GM21825 (cell line): ENCODE measurements around the gene S100A4.

Experiments
- ATAC-seq: cut with Tn5 transposase; IDR thresholded peaks from one replicate; pipeline ENCODE4 v1.9.1; 2021; ENCODE audit warnings: mild to moderate bottlenecking, moderate library complexity; ENCODE audit not compliant: unreplicated experiment

The S100A4 gene

GRCh38 chr1:153548722-153549688, 3.4 kb upstream of the S100A4 start, which contains the start of gene S100A3:
S100A3 (minus strand) TSS chr1:153549258; CDS start chr1:153548485, 773 bp downstream.
- no peak for ATAC-seq

DNA sequence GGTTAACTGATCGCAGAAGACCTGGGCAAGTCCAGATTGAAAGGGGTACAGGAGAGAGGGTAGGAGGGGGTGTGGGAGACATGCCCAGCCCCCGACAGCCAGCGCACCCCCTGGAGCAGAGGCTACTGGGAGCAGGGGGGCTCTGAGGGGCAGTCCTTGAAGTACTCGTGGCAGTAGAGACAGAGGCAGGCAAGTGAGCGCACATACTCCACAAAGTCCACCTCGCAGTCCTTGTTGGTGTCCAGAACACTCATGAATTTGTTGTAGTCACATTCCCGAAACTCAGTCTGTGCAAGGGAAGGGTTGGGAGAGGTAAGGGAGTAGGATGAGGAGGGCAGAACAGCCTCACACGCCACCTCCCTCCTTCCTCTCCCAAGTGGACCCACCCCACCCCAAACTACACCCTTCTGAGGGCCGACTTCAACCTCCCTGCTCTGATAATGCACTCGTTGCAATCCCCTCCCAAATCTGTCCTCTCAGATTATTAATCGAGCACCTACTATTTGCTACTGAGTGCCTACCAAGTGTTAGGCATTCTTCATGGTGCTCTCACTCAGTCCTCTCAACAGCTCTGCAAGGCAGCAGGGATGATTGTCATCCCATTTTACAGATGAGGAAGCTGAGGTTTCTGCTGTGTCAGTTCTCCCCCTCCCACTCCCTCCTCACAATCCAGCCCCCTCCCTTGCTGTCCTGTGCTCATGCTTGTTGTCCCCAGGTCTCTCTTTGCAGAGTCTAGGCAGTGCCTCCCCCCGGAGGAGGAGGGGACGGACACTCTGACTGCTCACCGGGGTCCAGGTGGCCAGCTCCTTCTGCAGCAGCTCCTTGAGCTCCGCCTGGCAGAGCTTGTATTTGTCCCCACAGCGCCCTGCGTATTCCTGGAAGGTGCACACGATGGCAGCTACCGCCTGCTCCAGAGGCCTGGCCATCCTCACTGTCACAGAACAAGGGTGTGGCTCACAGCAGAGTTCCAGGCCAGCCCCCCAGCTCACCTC, 2.2 kb upstream of the S100A4 start:
- ATAC-seq: no peak

DNA sequence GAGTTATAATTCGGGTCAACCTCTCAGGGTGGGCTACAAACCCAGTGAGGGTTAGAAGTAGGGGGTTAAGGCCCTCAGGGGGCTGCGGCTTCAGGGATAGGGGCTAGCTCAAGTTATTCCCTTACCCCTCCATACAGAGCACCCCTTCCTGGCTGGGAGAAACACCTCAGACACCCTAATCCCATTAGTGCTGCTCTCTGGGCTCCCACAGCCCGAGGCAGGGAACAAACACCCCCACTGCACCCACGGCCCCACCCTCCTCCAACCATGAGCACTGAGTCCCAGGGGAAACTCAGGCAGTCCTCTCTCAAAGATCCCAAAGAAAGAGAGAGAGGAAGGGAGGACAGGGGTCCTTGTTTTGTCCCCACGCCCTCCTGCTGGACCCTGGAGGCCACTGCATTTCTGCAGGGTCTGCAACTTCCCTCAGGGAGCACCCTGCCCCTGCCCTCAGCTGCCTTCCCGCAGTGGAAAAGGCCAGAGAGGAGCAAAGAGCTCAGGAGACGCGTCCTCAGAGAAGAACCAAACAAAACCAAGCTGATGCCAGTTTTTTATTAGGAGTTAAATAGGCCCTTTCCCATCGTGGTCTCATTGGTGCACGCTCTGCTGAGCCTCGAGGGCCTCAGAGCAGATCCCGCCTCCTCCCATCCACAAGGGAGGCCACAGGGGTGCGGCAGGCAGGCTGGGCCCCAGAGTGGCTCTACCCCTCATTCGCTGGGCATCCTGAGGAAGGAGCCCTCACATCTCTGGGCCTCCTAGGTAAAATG, 1.4 kb upstream of the S100A4 start:
- no peak for ATAC-seq

DNA sequence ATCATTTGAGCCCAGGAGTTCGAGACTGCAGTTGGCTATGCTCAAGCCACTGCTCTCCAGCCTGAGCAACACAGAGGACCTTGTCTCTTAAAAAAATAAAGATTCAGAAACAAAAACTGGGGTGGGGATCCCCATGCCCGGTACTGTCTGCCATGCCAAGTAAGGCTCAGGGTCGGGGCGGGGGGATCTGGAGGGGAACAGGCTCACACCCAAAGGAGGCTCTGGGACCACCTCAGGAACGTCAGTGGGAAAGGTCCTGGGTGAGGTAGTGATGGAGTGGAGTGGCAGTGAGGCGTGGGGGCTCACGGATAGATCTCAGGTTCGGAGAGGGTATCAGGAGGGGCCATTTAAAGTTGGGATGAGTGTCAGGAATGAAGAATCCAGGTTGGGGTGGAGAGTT, 765 bp upstream of the S100A4 start:
- no peak for ATAC-seq

DNA sequence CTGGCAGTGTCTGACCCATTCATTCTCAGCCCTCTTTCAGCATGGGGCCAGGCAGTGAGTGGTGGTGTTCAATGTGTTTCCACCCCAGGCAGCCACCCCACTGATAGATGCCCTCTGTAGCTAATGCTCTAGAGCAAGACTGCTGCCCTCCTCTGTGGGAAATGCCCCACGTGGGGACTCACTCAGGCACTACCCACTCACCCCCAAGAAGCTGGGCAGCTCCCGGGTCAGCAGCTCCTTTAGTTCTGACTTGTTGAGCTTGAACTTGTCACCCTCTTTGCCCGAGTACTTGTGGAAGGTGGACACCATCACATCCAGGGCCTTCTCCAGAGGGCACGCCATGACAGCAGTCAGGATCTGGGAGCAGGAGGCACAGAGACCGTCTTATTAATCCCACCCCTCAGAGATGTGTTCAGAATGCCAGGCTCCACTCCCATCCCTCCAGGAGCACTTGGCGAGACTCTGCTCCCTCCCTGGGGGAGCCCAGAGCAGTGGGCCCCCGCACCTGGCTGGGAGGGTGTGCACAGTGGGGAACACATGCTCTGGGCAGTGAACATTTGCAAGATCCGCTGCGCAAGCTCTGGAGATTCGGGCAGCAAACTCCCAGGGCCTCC, 1.0 kb downstream of the S100A4 start:
- ATAC-seq: no peak

- ATAC-seq: no peak
Observed at GRCh38 chr1:153543736-153544135, 1.9 kb downstream of the S100A4 start.

GRCh38 chr1:153542956-153543711, 2.5 kb downstream of the S100A4 start:
- no peak for ATAC-seq

- ATAC-seq: no peak
Observed at GRCh38 chr1:153541641-153542590, 3.7 kb downstream of the S100A4 start.

DNA sequence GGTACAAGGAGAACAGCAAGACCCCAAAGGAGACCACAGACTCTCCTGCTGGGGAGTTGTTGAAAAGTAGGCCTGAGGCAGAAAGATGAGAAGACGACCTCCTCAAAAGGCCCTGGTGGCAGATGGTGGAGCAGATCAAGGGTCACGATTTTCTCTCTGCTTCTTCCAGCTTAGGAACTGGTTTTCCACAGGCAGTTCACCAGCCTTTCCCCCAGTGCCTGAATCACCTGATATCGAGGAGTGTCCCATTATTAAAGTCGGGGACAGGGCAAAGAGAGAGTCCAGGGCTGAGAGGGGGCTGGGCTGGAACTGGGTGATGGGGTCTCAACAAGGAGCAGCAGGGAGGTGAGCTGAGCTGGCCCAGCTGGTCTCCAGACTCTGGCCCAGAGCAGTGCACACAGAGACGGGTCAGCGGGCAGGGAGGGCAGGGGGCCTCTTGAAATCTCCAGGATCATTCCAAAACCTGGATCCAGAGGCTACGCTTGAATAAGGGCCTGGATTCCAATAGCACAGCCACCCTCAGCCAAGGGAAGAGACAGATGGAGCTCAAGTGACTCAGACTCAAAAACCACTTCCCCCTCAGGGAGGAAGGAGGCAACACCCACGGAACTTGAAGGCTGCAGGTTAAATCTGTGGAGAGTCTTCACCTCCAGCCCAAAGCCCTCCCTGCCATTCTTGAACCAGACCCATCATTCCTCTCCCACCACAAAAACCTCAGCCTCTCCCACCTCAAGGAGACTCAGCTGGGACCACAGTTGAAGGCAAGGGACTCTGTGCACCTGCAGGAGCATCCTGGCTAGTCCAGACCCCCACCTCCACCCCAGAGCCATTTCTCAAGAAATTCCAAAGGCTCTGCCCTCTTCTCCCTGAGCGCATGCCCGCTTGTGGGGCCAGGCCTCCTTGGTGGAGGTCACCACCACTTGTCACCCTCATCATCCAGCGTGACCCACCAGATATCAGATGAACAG, 4.9 kb downstream of the S100A4 start, which contains the start of gene S100A5:
S100A5 (minus strand) TSS at position 541 of the 968 bp plus-strand sequence. CDS start 743 bp downstream, outside the sequence.
- no peak for ATAC-seq

DNA sequence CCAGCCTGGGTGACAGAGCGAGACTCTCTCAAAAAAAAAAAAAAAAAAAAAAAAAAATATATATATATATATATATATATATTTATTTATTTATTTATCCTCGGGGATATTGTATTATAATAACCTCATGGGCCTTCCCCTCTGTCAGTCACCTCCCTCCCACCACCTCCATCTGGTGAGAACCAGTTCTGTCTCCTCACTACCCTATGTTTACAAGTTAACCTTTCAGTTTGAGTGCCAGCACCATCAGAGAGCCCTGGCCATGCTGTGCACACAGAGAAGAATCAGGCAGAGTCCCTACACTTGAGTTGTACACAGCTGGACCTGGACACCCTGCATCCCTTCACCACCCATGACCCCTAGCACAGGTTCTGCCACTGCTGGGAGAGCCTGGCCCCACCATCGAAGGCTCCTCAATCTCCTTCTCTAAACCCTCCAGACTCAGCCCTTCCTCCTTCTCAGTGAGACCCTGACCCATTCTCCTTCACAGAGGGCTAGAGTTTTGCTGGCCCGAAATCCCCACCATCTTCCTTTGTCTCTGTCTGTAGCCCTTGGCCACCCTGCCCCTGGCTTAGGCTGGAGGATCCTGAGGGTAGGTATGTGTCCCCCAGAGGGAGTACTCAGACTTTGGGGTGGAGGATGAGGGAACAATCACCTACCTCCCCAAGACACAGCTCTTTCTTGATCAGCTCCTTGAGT, 6.1 kb downstream of the S100A4 start:
- ATAC-seq: no peak

DNA sequence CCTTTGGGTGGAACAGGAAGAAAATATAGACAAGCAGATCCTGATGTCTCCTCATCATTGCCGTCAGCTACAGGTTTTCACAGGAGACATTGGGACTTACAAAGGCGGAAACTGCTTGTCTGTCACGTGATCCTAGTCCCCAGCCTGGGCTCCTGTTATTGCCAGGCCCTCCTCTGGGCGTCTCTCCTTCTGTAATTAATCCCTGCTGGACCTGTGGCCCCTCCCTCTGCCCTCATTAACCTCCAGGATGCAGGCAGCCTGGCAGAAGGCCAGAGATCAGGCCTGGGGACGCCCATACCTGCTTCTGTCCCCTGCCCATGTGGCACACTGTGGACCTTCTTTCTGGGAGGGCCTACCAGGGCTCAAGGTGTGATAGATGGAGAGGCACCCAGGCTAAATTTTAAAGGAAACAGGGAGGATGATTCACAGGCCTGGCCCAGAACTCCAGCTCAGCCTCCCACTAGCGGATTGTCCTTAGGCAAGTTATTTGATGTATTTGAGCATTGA, 7.2 kb downstream of the S100A4 start:
- no peak for ATAC-seq

DNA sequence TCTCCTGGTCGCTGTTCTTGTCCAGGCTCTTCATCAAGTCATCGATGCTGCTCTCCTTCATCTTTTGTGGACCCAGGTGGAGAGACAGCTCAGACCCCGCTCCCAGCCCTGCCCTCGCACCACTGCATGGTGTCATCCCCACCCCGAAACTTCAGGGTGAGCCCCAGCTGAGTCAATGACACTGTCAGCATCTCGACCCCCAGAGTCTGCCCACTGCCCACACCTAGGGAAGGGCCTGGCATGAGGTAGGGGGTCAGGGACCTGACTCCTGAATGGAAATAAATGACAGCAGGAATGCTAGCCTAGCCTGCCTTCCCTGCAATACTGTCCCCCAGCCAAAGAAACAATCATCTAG, 8.3 kb downstream of the S100A4 start:
- ATAC-seq: no peak

GRCh38 chr1:153536671-153537375, 8.8 kb downstream of the S100A4 start:
- ATAC-seq: no peak

GRCh38 chr1:153536012-153536670, 9.5 kb downstream of the S100A4 start:
- ATAC-seq: no peak
